Progenitor cell of endocrine pancreas (in vitro differentiated cells): ENCODE data around the gene ACCS. TPM values are rescaled to one million over a fixed set of nuclear protein-coding genes. Genes with fewer than 3 reads are reported as not detected.

Experiments
- DNase-seq: peaks from one replicate; pipeline ENCODE4 v3.0.0; 2021; ENCODE audit warnings: low spot score; ENCODE audit not compliant: unreplicated experiment
- H3K27ac Mint-ChIP-seq: 2 replicates; pipeline ENCODE4 v1.8.0; 2021; ENCODE audit warnings: mild to moderate bottlenecking, moderate library complexity, mixed read lengths
- H3K27me3 Mint-ChIP-seq: 2 replicates; pipeline ENCODE4 v1.8.0; 2021; ENCODE audit warnings: mixed read lengths
- H3K36me3 Mint-ChIP-seq: 2 replicates; pipeline ENCODE4 v1.8.0; 2022; ENCODE audit warnings: mixed read lengths; ENCODE audit not compliant: insufficient read depth
- H3K4me1 Mint-ChIP-seq: 2 replicates; pipeline ENCODE4 v1.8.0; 2021; ENCODE audit warnings: low read depth, mixed read lengths
- H3K4me3 Mint-ChIP-seq: 2 replicates; pipeline ENCODE4 v1.8.0; 2021; ENCODE audit warnings: low read depth, mild to moderate bottlenecking, moderate library complexity, mixed read lengths
- H3K9me3 Mint-ChIP-seq: 2 replicates; pipeline ENCODE4 v1.8.0; 2021; ENCODE audit warnings: low read depth, mixed read lengths
- total RNA-seq: library from RNA; stranded (reverse); gene quantifications from 2 replicates; pipeline ENCODE4 v1.2.1, GENCODE V29; 2021
- TF ChIP-seq, protein P1 (sequence below): fragments of 200-600 bp; sonication (generic); IDR thresholded peaks from one replicate; pipeline ENCODE4 v1.5.0; 2021; ENCODE audit warnings: antibody characterized with exemption, mild to moderate bottlenecking; ENCODE audit not compliant: unreplicated experiment

The ACCS gene
- total RNA-seq, 1 donor from 2014 or later = 33.5 TPM

DNA sequence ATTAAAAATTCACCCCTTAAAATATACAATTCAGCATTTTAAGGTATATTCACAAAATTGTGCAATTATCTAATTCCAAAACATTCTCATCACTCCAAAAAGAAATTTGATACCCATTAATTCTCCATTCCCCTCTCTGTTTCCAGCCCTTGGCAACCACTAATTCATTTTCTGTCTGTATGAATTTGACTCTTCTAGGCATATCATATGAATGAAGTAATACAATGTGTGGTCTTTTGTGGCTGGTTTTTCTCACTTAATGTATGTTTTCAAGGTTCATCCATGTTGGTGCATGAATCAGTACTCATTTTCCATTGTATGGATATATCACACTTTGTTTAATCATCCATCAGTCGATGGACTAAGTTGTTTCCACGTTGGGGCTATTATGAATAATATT lies 47.2 kb upstream of the ACCS start:
- no peaks in the 10 kb centered on the region for H3K4me1 Mint-ChIP-seq
- H3K27ac Mint-ChIP-seq = no peak overlapping the region
- no peak for DNase-seq
- H3K36me3 Mint-ChIP-seq = peaks cover 2% of the 10 kb centered on the region
- TF ChIP-seq, protein P1, sequence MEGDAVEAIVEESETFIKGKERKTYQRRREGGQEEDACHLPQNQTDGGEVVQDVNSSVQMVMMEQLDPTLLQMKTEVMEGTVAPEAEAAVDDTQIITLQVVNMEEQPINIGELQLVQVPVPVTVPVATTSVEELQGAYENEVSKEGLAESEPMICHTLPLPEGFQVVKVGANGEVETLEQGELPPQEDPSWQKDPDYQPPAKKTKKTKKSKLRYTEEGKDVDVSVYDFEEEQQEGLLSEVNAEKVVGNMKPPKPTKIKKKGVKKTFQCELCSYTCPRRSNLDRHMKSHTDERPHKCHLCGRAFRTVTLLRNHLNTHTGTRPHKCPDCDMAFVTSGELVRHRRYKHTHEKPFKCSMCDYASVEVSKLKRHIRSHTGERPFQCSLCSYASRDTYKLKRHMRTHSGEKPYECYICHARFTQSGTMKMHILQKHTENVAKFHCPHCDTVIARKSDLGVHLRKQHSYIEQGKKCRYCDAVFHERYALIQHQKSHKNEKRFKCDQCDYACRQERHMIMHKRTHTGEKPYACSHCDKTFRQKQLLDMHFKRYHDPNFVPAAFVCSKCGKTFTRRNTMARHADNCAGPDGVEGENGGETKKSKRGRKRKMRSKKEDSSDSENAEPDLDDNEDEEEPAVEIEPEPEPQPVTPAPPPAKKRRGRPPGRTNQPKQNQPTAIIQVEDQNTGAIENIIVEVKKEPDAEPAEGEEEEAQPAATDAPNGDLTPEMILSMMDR = no peak
- no peak overlapping the region for H3K4me3 Mint-ChIP-seq
- peaks cover 31% of the 10 kb centered on the region for H3K27me3 Mint-ChIP-seq
- peaks cover 20% of the 10 kb centered on the region for H3K9me3 Mint-ChIP-seq

DNA sequence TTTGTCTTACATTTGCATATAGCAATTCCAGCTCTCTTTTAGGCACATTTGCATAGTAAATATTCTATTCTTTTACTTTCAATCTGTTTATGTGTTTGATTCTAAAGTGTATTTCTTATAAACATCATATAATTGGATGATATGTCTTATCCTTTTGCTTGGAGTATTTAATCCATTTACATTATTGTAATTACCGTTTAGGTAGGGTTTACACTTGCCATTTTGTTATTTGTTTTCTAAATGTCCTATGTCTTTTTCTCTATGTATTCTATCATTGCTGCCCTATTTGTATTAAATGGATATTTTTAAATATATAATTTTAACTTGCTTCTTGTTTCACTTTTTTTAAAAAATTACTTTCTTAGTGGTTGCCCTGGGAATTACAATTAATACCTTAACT lies 41.1 kb upstream of the ACCS start:
- no peak overlapping the region for H3K4me3 Mint-ChIP-seq
- H3K4me1 Mint-ChIP-seq = no peaks in the 10 kb centered on the region
- TF ChIP-seq, protein P1 = no peak
- DNase-seq = no peak
- peaks cover 18% of the 10 kb centered on the region for H3K27me3 Mint-ChIP-seq
- peaks cover 28% of the 10 kb centered on the region for H3K9me3 Mint-ChIP-seq
- H3K36me3 Mint-ChIP-seq = peaks cover 2% of the 10 kb centered on the region
- H3K27ac Mint-ChIP-seq = no peak overlapping the region

DNA sequence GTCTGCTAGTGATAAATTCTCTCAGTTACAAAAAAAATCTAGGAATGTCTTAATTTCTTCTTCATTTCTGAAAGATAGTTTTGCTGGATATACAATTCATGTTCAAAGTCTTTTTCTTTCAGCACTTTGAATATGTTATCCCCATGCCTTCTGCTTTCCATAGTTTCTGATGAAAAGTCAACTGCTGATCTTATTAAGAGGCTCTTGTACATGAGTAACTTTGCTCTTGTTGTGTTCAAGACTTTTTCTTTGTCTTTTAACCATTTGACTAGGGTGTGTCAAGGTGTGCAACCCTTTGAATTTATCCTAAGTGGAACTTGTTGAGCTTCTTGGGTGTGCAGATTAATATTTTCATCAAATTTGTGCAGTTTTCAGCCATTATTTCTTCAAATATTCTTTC lies 40.3 kb upstream of the ACCS start:
- Mint-ChIP-seq H3K4me1 (no peaks in the 10 kb centered on the region), H3K36me3 (peaks cover 2% of the 10 kb centered on the region), H3K4me3 (no peak overlapping the region), H3K27me3 (peaks cover 14% of the 10 kb centered on the region), H3K9me3 (peaks cover 28% of the 10 kb centered on the region), H3K27ac (no peak overlapping the region)
- no peak for DNase-seq
- TF ChIP-seq, protein P1 = no peak

DNA sequence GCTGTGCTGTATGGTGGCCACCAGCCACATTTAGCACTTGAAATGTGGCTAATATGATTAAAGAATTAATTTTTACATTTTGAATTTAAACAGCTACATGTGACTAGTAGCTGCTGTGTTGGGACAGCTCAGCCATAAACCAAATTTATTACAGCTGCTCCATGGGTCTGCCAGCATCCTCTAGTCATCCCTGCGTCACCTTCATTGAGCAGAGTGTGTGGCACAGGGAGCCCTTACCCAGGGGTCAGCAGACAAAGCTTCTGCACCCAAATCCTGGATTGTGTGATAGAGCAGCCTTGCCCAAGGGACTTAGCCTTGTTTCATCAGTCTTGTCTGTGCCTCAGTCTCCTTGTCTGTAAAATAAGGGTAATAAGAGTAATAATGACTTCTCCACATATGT lies 37.7 kb upstream of the ACCS start:
- no peak for DNase-seq
- no peak overlapping the region for H3K4me3 Mint-ChIP-seq
- H3K4me1 Mint-ChIP-seq = no peaks in the 10 kb centered on the region

DNA sequence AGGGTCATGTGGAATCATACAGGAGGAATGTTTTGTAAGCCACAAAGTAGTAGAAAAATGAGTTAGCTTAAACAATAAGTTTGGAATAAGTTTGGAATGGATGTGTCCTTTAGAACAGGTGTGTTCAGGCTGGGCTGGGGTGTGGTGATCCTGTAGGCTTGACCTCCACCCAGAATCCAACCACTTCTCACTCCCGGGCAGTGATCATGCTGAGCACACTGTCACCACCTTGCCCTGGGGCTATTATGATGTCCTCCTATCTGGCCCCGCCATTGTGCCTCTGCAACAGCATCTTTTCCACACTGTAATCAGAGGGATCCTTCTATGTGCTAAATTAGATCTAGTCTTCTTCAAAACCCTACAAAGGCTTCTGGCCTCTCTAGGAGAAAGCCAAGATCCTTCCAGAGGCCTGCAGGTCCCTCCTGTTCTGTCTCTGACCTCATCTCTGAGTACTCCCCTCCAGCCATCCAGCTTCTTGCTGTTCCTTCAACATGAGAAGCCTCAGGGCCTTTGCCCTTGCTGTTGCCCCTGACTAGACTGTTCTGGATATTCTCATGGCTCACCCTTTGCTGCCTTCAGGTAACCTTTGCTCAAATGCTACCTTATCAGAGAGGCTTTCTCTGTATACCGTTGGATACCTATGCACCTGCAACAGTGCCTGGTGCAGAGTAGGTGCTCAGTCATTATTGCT lies 37.1 kb upstream of the ACCS start:
- peaks cover 10% of the 10 kb centered on the region for H3K27me3 Mint-ChIP-seq

More for the DNA sequence above, 37.7 kb upstream of the ACCS start:
- H3K9me3 Mint-ChIP-seq = peaks cover 8% of the 10 kb centered on the region
- peaks cover 12% of the 10 kb centered on the region for H3K27me3 Mint-ChIP-seq
- H3K36me3 Mint-ChIP-seq = no peaks in the 10 kb centered on the region
- TF ChIP-seq, protein P1 = no peak
- no peak overlapping the region for H3K27ac Mint-ChIP-seq

More for the DNA sequence above, 37.1 kb upstream of the ACCS start:
- no peak overlapping the region for H3K27ac Mint-ChIP-seq
- no peak for DNase-seq
- H3K4me3 Mint-ChIP-seq = no peak overlapping the region
- H3K36me3 Mint-ChIP-seq = no peaks in the 10 kb centered on the region
- TF ChIP-seq, protein P1 = no peak
- H3K9me3 Mint-ChIP-seq = peaks cover 8% of the 10 kb centered on the region
- no peaks in the 10 kb centered on the region for H3K4me1 Mint-ChIP-seq
